Naive thymus-derived CD4-positive, alpha-beta T cell (primary cell): ENCODE measurements around the gene PLCXD3. TPM values are rescaled to one million over a fixed set of nuclear protein-coding genes. Genes with fewer than 3 reads are reported as not detected.
"Not testable (repeated sequence)": the region's sequence is repeated elsewhere in the genome, so short reads cannot be mapped to it uniquely, and the experiment has no call there.

Experiments
- ATAC-seq: fragments of 150-1000 bp; cut with Tn5 transposase; 2 replicates; pipeline ENCODE4 v1.10.0; 2021; ENCODE audit warnings: mild to moderate bottlenecking, moderate library complexity
- CTCF ChIA-PET: fragments of 350-600 bp; sonication (Branson Sonifier 250); formaldehyde crosslinking; loops from one replicate; lab custom pipeline; 2021; ENCODE audit warnings: antibody characterized with exemption; lab: Charles Lee
- POLR2A ChIA-PET: fragments of 350-600 bp; sonication (Branson Sonifier 250); formaldehyde crosslinking; loops from one replicate; lab custom pipeline; 2021; ENCODE audit warnings: antibody characterized with exemption, inconsistent platforms; lab: Charles Lee
- DNase-seq, 9 donors: peaks; one replicate each; pipeline versions ENCODE4 v3.0.0 to v3.0.0-alpha.2; 2020 to 2022; ENCODE audit warnings: mixed read lengths in 1 of 9
- H3K27ac ChIP-seq: one replicate; pipeline ENCODE4 v1.7.0; 2013; ENCODE audit warnings: mild to moderate bottlenecking, low read depth, low read length, moderate library complexity
- H3K27me3 ChIP-seq, 2 donors: one replicate each; pipeline ENCODE4 v1.7.0; 2013; ENCODE audit warnings: low read length in 2 of 2, mild to moderate bottlenecking in 2 of 2, moderate library complexity in 2 of 2; ENCODE audit not compliant: control insufficient read depth in 2 of 2, insufficient read depth in 2 of 2
- H3K36me3 ChIP-seq, 3 experiments: 1 replicate in 2 of 3; 2 replicates in 1 of 3; pipeline ENCODE4 v1.7.0; 2013; ENCODE audit warnings: low read length in 3 of 3, mild to moderate bottlenecking in 3 of 3, moderate library complexity in 1 of 3; ENCODE audit not compliant: insufficient read depth in 3 of 3, control insufficient read depth in 2 of 3
- H3K4me1 ChIP-seq, 2 donors: one replicate each; pipeline ENCODE4 v1.7.0; 2013; ENCODE audit warnings: low read length in 2 of 2, mild to moderate bottlenecking in 2 of 2, moderate library complexity in 1 of 2; ENCODE audit not compliant: control insufficient read depth in 2 of 2, insufficient read depth in 2 of 2
- H3K4me3 ChIP-seq: 2 replicates; pipeline ENCODE4 v1.7.0; 2013; ENCODE audit warnings: mild to moderate bottlenecking, low read length
- H3K9me3 ChIP-seq, 3 experiments: 1 replicate in 2 of 3; 2 replicates in 1 of 3; pipeline ENCODE4 v1.7.0; 2013; ENCODE audit warnings: low read length in 3 of 3; ENCODE audit not compliant: control insufficient read depth in 2 of 3
- H3K27ac Mint-ChIP-seq, 9 donors: one replicate each; pipeline ENCODE4 v1.8.0; 2020 to 2022; ENCODE audit warnings: mixed read lengths in 9 of 9, mild to moderate bottlenecking in 8 of 9, moderate library complexity in 5 of 9, inconsistent platforms in 2 of 9
- H3K27me3 Mint-ChIP-seq, 5 donors: one replicate each; pipeline ENCODE4 v1.8.0; 2021 to 2022; ENCODE audit warnings: mixed read lengths in 5 of 5, mild to moderate bottlenecking in 1 of 5
- H3K36me3 Mint-ChIP-seq, 5 donors: one replicate each; pipeline ENCODE4 v1.8.0; 2020 to 2022; ENCODE audit warnings: mixed read lengths in 5 of 5, mild to moderate bottlenecking in 3 of 5, inconsistent platforms in 1 of 5
- H3K4me1 Mint-ChIP-seq, 7 donors: one replicate each; pipeline ENCODE4 v1.8.0; 2020 to 2022; ENCODE audit warnings: mixed read lengths in 7 of 7, mild to moderate bottlenecking in 3 of 7, inconsistent platforms in 1 of 7
- H3K4me3 Mint-ChIP-seq, 10 donors: one replicate each; pipeline ENCODE4 v1.8.0; 2020 to 2022; ENCODE audit warnings: mild to moderate bottlenecking in 10 of 10, mixed read lengths in 10 of 10, moderate library complexity in 6 of 10, inconsistent platforms in 2 of 10
- H3K9me3 Mint-ChIP-seq, 11 donors: one replicate each; pipeline ENCODE4 v1.8.0; 2020 to 2022; ENCODE audit warnings: mixed read lengths in 11 of 11, mild to moderate bottlenecking in 4 of 11, inconsistent platforms in 1 of 11, moderate library complexity in 1 of 11
- intact Hi-C, 2 donors: fragments of 100-400 bp; cut with micrococcal nuclease; formaldehyde crosslinking; loops; one replicate each; pipeline ENCODE4 v1.15.1; 2023
- polyA plus RNA-seq, 2 donors: library from polyadenylated mRNA; unstranded; fragments of 300-500 nt; fragmentation: Illumina TruSeq; gene quantifications; one replicate each; pipeline ENCODE4 v1.2.3, GENCODE V29; 2021
- total RNA-seq, 6 experiments: library from RNA in 5 of 6; stranded (reverse) in 5 of 6; gene quantifications; 1 replicate in 5 of 6; 2 replicates in 1 of 6; pipeline ENCODE4 v1.2.3 and lab custom pipeline; 2021 to 2026

Gene PLCXD3
- total and polyA plus RNA-seq, 7 experiments from 2014 or later, result not detected

DNA sequence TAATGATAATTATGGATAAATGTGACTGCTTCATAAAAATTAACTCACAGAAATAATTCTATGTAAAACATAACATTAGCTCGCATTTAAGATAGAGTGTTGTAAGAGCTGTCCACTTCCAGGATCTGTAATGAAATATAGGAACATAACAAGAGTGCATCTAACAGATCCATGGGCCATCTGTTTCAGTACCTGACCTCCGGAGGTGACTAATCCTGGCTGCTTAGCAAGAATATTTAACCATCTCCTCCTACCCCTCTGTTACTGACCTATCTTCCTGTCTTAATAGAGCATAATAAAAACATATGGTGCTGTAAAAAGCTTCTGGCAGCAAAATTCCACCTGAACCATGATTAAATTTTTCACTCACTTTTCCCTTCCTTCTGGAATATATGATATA is 7.1 kb downstream of the PLCXD3 start:
- Mint-ChIP-seq H3K9me3 (peaks cover 0 to 14% (median 2%) of the 10 kb centered on the region in 11 donors), H3K4me1 (no peaks in the 10 kb centered on the region), H3K27ac (no peak overlapping the region), H3K36me3 (no peaks in the 10 kb centered on the region), H3K4me3 (no peak overlapping the region), H3K27me3 (peaks cover 0 to 12% (median 6%) of the 10 kb centered on the region in 5 donors)
- Histone ChIP-seq H3K27me3 (no peaks in the 10 kb centered on the region), H3K4me1 (no peaks in the 10 kb centered on the region), H3K9me3 (no peaks in the 10 kb centered on the region), H3K4me3 (no peak overlapping the region), H3K27ac (no peak overlapping the region), H3K36me3 (no peaks in the 10 kb centered on the region)
- ATAC-seq (no peak), DNase-seq (no peak)
- intact Hi-C loops, result no loop called here
- ChIA-PET CTCF (no interaction called here), POLR2A (no interaction called here)

DNA sequence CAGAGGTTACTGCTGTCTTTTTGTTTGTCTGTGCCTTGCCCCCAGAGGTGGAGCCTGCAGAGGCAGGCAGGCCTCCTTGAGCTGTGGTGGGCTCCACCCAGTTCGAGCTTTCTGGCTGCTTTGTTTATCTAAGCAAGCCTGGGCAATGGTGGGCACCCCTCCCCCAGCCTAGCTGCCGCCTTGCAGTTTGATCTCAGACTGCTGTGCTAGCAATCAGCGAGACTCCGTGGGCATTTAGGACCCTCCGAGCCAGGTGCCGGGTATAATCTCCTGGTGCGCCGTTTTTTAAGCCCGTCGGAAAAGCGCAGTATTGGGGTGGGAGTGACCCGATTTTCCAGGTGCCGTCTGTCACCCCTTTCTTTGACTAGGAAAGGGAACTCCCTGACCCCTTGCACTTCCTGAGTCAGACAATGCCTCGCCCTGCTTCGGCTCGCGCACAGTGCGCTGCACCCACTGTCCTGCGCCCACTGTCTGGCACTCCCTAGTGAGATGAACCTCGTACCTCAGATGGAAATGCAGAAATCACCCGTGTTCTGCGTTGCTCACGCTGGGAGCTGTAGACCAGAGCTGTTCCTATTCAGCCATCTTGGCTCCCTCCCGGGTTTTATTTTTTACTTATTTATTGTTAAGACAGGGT is 16.8 kb downstream of the PLCXD3 start:
- H3K4me1 ChIP-seq, ATAC-seq, H3K27ac Mint-ChIP-seq, H3K4me3 ChIP-seq, H3K27me3 ChIP-seq, H3K27me3 Mint-ChIP-seq, CTCF ChIA-PET, H3K4me1 Mint-ChIP-seq, intact Hi-C loops, H3K4me3 Mint-ChIP-seq, DNase-seq, H3K9me3 ChIP-seq, H3K36me3 Mint-ChIP-seq, H3K36me3 ChIP-seq, POLR2A ChIA-PET, H3K27ac ChIP-seq: not testable (repeated sequence)
- H3K9me3 Mint-ChIP-seq, result peaks cover 2 to 18% (median 9%) of the 10 kb centered on the region in 11 donors

DNA sequence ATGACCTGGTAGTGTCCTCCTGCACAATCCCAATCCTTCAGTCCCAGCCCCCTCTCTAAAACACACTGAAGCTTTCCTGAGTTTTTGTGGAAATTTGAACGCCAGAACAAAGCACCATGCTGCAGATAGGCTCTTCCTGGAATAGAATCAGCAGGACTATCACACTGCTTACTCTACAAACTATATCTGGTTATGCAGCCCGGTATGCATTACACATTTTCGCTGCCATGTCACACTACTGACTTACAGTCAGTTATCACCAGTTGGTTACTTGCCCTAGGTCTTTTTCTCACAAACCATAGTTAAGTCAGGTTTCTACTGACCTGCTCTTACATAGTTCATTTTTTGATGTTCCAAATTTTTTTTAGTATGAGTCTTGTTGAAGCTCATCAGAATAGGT is 24.9 kb downstream of the PLCXD3 start:
- no peak overlapping the region for H3K4me3 Mint-ChIP-seq
- ChIA-PET POLR2A (no interaction called here), CTCF (no interaction called here)
- peaks cover 0 to 10% (median 3%) of the 10 kb centered on the region in 11 donors for H3K9me3 Mint-ChIP-seq
- ATAC-seq (no peak), DNase-seq (no peak)
- H3K36me3 Mint-ChIP-seq, result no peaks in the 10 kb centered on the region
- H3K27me3 Mint-ChIP-seq, result no peaks in the 10 kb centered on the region
- Histone ChIP-seq H3K27me3 (no peaks in the 10 kb centered on the region), H3K4me3 (no peak overlapping the region), H3K4me1 (no peaks in the 10 kb centered on the region), H3K9me3 (no peaks in the 10 kb centered on the region), H3K36me3 (no peaks in the 10 kb centered on the region), H3K27ac (no peak overlapping the region)
- no peaks in the 10 kb centered on the region for H3K4me1 Mint-ChIP-seq
- intact Hi-C loops, result no loop called here
- no peak overlapping the region for H3K27ac Mint-ChIP-seq

DNA sequence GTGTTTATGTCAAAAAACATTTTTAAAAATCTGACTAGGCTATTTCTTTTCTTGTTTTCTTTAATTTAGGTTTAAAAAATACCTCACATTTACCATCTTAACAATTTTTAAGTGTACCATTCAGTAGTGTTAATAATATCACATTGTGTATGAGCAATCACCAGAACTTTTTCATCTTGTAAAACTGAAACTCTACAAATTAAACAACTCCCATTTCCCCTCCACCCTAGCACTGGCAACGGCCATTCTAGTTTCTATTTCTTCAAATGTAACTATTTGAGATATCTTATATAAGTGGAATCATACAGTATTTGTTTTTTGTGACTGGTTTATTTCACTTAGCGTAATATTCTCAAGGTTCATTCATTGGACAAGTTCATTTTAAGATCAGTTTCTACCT is 27.7 kb downstream of the PLCXD3 start:
- Histone ChIP-seq H3K27me3 (no peaks in the 10 kb centered on the region), H3K4me1 (no peaks in the 10 kb centered on the region), H3K4me3 (no peak overlapping the region), H3K36me3 (no peaks in the 10 kb centered on the region), H3K27ac (no peak overlapping the region), H3K9me3 (no peaks in the 10 kb centered on the region)
- ATAC-seq (no peak), DNase-seq (no peak)
- intact Hi-C loops, result no loop called here
- POLR2A ChIA-PET, result no interaction called here
- Mint-ChIP-seq H3K9me3 (peaks cover 0 to 12% (median 4%) of the 10 kb centered on the region in 11 donors), H3K4me1 (no peaks in the 10 kb centered on the region), H3K4me3 (no peak overlapping the region), H3K27me3 (no peaks in the 10 kb centered on the region), H3K36me3 (no peaks in the 10 kb centered on the region), H3K27ac (no peak overlapping the region)
- CTCF ChIA-PET, result no interaction called here

DNA sequence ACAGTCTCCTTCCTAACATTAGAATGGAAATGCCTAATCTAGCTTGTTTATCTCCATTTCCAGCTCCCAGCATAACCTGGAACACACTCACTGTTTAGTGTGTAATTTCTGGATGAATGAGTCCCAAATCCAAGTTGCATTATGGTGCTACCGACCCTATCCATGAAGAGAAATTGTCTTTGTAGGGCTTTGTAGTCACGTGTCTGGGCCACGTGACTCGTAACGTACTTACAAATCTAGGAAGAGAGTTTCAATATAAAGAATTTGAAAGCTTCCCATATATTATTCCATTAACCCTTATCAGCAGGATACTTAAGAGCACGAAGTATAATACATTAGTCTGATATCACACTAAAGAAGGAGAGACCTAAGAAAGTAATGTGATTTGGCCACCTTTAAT is 28.2 kb downstream of the PLCXD3 start:
- Mint-ChIP-seq H3K4me3 (no peak overlapping the region), H3K4me1 (no peaks in the 10 kb centered on the region), H3K9me3 (peaks cover 0 to 16% (median 0%) of the 10 kb centered on the region in 11 donors), H3K36me3 (no peaks in the 10 kb centered on the region), H3K27me3 (no peaks in the 10 kb centered on the region), H3K27ac (no peak overlapping the region)
- H3K9me3 ChIP-seq, result no peaks in the 10 kb centered on the region
- H3K4me1 ChIP-seq, result no peaks in the 10 kb centered on the region
- ATAC-seq (no peak), DNase-seq (no peak)
- no peaks in the 10 kb centered on the region for H3K27me3 ChIP-seq
- no peak overlapping the region for H3K4me3 ChIP-seq
- CTCF ChIA-PET, result no interaction called here
- H3K27ac ChIP-seq, result no peak overlapping the region
- intact Hi-C loops, result no loop called here
- POLR2A ChIA-PET, result no interaction called here
- H3K36me3 ChIP-seq, result no peaks in the 10 kb centered on the region

DNA sequence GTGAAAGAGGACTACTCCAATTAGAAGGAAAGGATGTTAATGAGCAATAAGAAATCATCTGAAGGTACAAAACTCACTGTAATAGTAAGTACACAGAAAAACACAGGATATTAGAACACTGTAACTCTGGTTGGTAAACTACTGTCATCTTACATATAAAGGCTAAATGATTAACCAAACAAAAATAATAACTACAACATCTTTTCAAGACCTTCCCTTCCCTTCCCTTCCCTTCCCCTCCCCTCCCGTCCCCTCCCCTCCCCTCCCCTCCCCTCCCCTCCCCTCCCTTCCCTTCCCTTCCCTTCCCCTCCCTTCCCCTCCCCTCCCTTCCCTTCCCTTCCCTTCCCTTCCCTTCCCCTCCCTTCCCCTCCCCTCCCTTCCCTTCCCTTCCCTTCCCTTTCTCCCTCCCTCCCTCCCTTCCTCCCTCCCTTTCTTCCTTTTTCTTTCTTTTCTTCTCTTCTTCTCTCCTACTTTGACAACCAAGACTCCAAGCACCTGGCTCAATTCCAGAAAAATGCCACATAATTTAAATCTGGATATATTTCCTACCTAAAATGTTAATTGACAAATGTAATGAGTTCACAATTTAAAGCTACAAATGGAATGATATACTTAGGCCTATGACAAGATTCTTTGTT is 38.7 kb downstream of the PLCXD3 start:
- peaks cover 0 to 12% (median 0%) of the 10 kb centered on the region in 5 donors for H3K36me3 Mint-ChIP-seq
- H3K27me3 ChIP-seq, POLR2A ChIA-PET: not testable (repeated sequence)

More for the DNA sequence above, 38.7 kb downstream of the PLCXD3 start:
- H3K4me1 ChIP-seq, H3K27ac Mint-ChIP-seq, H3K27me3 Mint-ChIP-seq, H3K36me3 ChIP-seq, H3K4me3 Mint-ChIP-seq, H3K4me1 Mint-ChIP-seq, DNase-seq, H3K27ac ChIP-seq, intact Hi-C loops, ATAC-seq, CTCF ChIA-PET, H3K4me3 ChIP-seq: not testable (repeated sequence)
- H3K9me3 Mint-ChIP-seq, result peaks cover 9 to 53% (median 18%) of the 10 kb centered on the region in 11 donors
- peaks cover 0 to 14% (median 0%) of the 10 kb centered on the region in 3 experiments for H3K9me3 ChIP-seq
